ENCODE results near the gene SLFN14. TPM values are rescaled to one million over a fixed set of nuclear protein-coding genes. Genes with fewer than 3 reads are reported as not detected.
A peak's percentile ranks its signal among the peaks of the same experiment; 100 is the strongest.
"Not testable (repeated sequence)": the region's sequence is repeated elsewhere in the genome, so short reads cannot be mapped to it uniquely, and the experiment has no call there.

The SLFN14 gene
- total RNA-seq, 1 experiment from 2014 or later: not detected

DNA sequence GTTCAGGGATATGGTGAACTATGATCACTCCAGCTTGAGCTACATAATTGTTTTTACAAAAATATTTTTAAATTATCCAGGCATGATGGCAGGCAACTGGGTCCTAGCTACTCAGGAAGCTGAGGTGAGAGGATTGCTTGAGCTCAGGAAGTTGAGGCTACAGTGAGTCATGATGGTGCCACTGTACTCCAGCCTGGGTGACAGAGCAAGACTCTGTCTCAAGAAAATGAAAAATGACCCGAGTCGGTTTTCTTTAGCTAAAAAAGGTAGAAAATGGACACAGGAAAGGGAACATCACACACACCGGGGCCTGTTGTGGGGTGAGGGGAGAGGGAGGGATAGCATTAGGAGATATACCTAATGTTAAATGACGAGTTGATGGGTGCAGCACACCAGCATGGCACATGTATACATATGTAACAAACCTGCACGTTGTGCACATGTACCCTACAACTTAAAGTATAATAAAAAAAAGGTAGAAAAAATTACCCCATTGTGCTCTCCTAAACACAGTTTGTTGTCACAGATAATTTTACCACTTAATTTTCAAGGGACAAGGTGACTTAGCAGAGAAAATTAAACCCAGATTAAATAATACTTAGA is 38.9 kb downstream of the SLFN14 start:
- peak; percentile 67 for DNase-seq (ENCODE audit: low read depth)

- no peak for DNase-seq (ENCODE audit: low read depth)
These were observed 39.5 kb downstream of the SLFN14 start for GRCh38 chr17:35521150-35521549.

- no peak for DNase-seq (ENCODE audit: low read depth)
These were observed 40.6 kb downstream of the SLFN14 start for GRCh38 chr17:35519906-35520442.

DNA sequence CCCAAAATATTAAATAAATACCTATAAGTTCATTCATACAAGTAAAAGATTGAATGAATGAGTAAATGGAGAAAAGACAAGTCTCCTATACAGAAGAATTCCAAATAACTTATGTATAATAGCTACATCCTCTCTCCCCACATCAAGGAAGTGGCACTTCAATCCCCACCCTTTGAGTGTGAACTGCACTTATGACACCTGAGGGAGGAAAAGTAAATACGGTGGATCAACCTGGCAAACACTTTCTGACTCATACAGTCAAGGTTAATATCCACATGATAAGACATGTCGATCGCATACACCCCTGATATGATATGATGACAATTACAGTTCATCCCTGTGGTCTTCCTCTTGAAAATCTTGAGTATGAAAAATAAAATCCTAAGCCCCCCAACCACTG is 41.2 kb downstream of the SLFN14 start:
- DNase-seq (ENCODE audit: low read depth): no peak

GRCh38 chr17:35518431-35518830 is 42.2 kb downstream of the SLFN14 start:
- not testable (repeated sequence) for DNase-seq (ENCODE audit: low read depth)

DNA sequence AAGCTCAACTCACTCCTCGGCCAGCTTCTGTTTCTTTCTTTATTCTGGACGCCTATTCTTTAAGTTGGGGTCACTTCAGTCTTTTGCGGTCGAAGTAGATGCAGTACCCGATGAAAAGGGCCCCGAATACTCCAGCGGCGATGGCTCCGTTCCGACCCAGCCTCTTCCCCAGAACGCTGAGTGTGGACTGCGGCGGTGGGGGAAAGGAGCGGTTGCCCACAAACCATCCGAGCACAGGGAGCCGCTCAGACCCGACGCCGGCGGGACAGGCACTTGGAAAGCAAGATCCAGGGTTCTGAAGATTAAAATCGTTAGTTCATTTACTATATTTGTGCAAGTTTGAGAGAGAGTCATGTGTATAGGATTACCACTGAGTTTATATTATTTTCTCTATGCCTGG is 45.6 kb downstream of the SLFN14 start:
- DNase-seq (ENCODE audit: low read depth): no peak

- DNase-seq (ENCODE audit: low read depth): no peak
These were observed 46.1 kb downstream of the SLFN14 start for GRCh38 chr17:35514564-35514963.

Other genes with a start within 250 kb of the SLFN14 start
- gene SLFN11, start 187.2 kb downstream of the SLFN14 start, total RNA-seq (2014; rRNA removed; shearing (Covaris generic)): 49.2 and 82.0 TPM in 2 replicates
- gene SLFN12, start 128.3 kb downstream of the SLFN14 start, total RNA-seq (2014; rRNA removed; shearing (Covaris generic)): 39.4 and 39.6 TPM in 2 replicates
- 12.4 and 23.2 TPM in 2 replicates for gene SLFN13, start 112.1 kb downstream of the SLFN14 start, total RNA-seq (2014; rRNA removed; shearing (Covaris generic))
- gene SLFN12L, start 23.1 kb downstream of the SLFN14 start, total RNA-seq (2014; rRNA removed; shearing (Covaris generic)): 0.37 and 1.4 TPM in 2 replicates
- 7.0 and 8.8 TPM in 2 replicates for gene PEX12, start 17.8 kb upstream of the SLFN14 start, total RNA-seq (2014; rRNA removed; shearing (Covaris generic))
- 48.5 and 75.5 TPM in 2 replicates for gene AP2B1, start 26.5 kb upstream of the SLFN14 start, total RNA-seq (2014; rRNA removed; shearing (Covaris generic))
- 0.71 and 0.89 TPM in 2 replicates for gene RASL10B, start 170.8 kb upstream of the SLFN14 start, total RNA-seq (2014; rRNA removed; shearing (Covaris generic))
- gene GAS2L2, start 192.4 kb upstream of the SLFN14 start, total RNA-seq (2014; rRNA removed; shearing (Covaris generic)): not detected in 2 replicates
- not detected in 2 replicates for gene C17orf50, start 200.1 kb upstream of the SLFN14 start, total RNA-seq (2014; rRNA removed; shearing (Covaris generic))
- 0.17 and 1.2 TPM in 2 replicates for gene MMP28, start 234.8 kb upstream of the SLFN14 start, total RNA-seq (2014; rRNA removed; shearing (Covaris generic))
- gene TAF15, start 248.7 kb upstream of the SLFN14 start, total RNA-seq (2014; rRNA removed; shearing (Covaris generic)): 11.3 and 21.0 TPM in 2 replicates

All from M059J (cell line).